Neural cell (in vitro differentiated cells): ENCODE results near the gene CCND1. TPM values are rescaled to one million over a fixed set of nuclear protein-coding genes. Genes with fewer than 3 reads are reported as not detected.

Experiments
- H2AFZ ChIP-seq: fragments of 200-600, 300-800 bp; sonication (generic), shearing (Covaris generic); 2 replicates; pipeline ENCODE4 v1.6.0; 2014; ENCODE audit warnings: low read depth, mild to moderate bottlenecking, antibody characterized with exemption, low read length, moderate library complexity
- H3F3A ChIP-seq: fragments of 200-600 bp; shearing (Covaris generic); 2 replicates; pipeline ENCODE4 v1.6.1; 2016; ENCODE audit warnings: mild to moderate bottlenecking, moderate library complexity, mixed read lengths, antibody characterized with exemption, low read length; ENCODE audit not compliant: insufficient read depth, poor library complexity, severe bottlenecking
- H3K27ac ChIP-seq: fragments of 200-600, 300-800 bp; sonication (generic), shearing (Covaris generic); 2 replicates; pipeline ENCODE4 v1.5.1; 2014; ENCODE audit warnings: mild to moderate bottlenecking, low read length, moderate library complexity
- H3K27me3 ChIP-seq: fragments of 300-800, 200-600 bp; sonication (generic), shearing (Covaris generic); 2 replicates; pipeline ENCODE4 v1.6.0; 2014; ENCODE audit warnings: mild to moderate bottlenecking, low read depth, low read length, moderate library complexity; ENCODE audit not compliant: insufficient read depth
- H3K36me3 ChIP-seq: fragments of 300-800, 200-600 bp; sonication (generic), shearing (Covaris generic); 2 replicates; pipeline ENCODE4 v1.5.1; 2014; ENCODE audit warnings: mild to moderate bottlenecking, antibody characterized with exemption, low read length, moderate library complexity; ENCODE audit not compliant: insufficient read depth
- H3K4me2 ChIP-seq: fragments of 300-800, 200-600 bp; sonication (generic), shearing (Covaris generic); 2 replicates; pipeline ENCODE4 v1.6.0; 2014; ENCODE audit warnings: mild to moderate bottlenecking, low read length
- H3K4me3 ChIP-seq: fragments of 300-800, 200-600 bp; sonication (generic), shearing (Covaris generic); 2 replicates; pipeline ENCODE4 v1.5.1; 2014; ENCODE audit warnings: mild to moderate bottlenecking, low read length, moderate library complexity
- H3K79me2 ChIP-seq: fragments of 200-600 bp; shearing (Covaris generic); replicated peaks from 2 replicates; pipeline ENCODE4 v1.6.0; 2014; ENCODE audit warnings: mild to moderate bottlenecking, low read length, moderate library complexity; ENCODE audit not compliant: insufficient read depth
- H3K9ac ChIP-seq: fragments of 300-800, 200-600 bp; sonication (generic), shearing (Covaris generic); 2 replicates; pipeline ENCODE4 v1.6.1; 2016; ENCODE audit warnings: mild to moderate bottlenecking, low read length, mixed read lengths
- H3K9me2 ChIP-seq: fragments of 200-600 bp; shearing (Covaris generic); 2 replicates; pipeline ENCODE4 v1.6.1; 2016; ENCODE audit warnings: mild to moderate bottlenecking, low read length, mixed read lengths; ENCODE audit not compliant: insufficient read depth
- H3K9me3 ChIP-seq: fragments of 200-600, 300-800 bp; sonication (generic), shearing (Covaris generic); 2 replicates; pipeline ENCODE4 v1.6.1; 2016; ENCODE audit warnings: mild to moderate bottlenecking, mixed run types, low read length, moderate library complexity, mixed read lengths
- H4K20me1 ChIP-seq: fragments of 200-600 bp; shearing (Covaris generic); 2 replicates; pipeline ENCODE4 v1.6.1; 2016; ENCODE audit warnings: mild to moderate bottlenecking, mixed run types; ENCODE audit not compliant: insufficient read depth
- CTCF ChIP-seq: fragments of 450-650 bp; IDR thresholded peaks from 2 replicates; pipeline ENCODE4 v1.5.1; 2014; ENCODE audit warnings: antibody characterized with exemption, mild to moderate bottlenecking, moderate library complexity; ENCODE audit not compliant: poor library complexity, severe bottlenecking
- EP300 ChIP-seq: fragments of 450-650 bp; conservative IDR thresholded peaks from 2 replicates; pipeline ENCODE4 v1.6.1; 2014; ENCODE audit warnings: antibody characterized with exemption, mild to moderate bottlenecking, moderate library complexity; ENCODE audit not compliant: poor library complexity, severe bottlenecking
- EZH2 ChIP-seq: fragments of 200-600, 300-800 bp; shearing (Covaris generic), sonication (generic); IDR thresholded peaks from 2 replicates; pipeline ENCODE4 v1.6.1; 2014; ENCODE audit warnings: antibody characterized with exemption, low read length, borderline replicate concordance, mild to moderate bottlenecking; ENCODE audit not compliant: insufficient read depth, poor library complexity, severe bottlenecking
- MXI1 ChIP-seq: fragments of 450-650 bp; conservative IDR thresholded peaks from 2 replicates; pipeline ENCODE4 v1.6.1; 2014; ENCODE audit warnings: antibody characterized with exemption, mild to moderate bottlenecking; ENCODE audit not compliant: poor library complexity, severe bottlenecking
- POLR2AphosphoS5 ChIP-seq: IDR thresholded peaks from 2 replicates; pipeline ENCODE4 v1.6.1; 2012
- RAD21 ChIP-seq: fragments of 450-650 bp; conservative IDR thresholded peaks from 2 replicates; pipeline ENCODE4 v1.6.1; 2014; ENCODE audit warnings: antibody characterized with exemption, mild to moderate bottlenecking, moderate library complexity
- SMC3 ChIP-seq: fragments of 450-650 bp; conservative IDR thresholded peaks from 2 replicates; pipeline ENCODE4 v1.6.1; 2014; ENCODE audit warnings: antibody characterized with exemption, mild to moderate bottlenecking, moderate library complexity; ENCODE audit not compliant: poor library complexity
- TAF1 ChIP-seq: IDR thresholded peaks from 2 replicates; pipeline ENCODE4 v1.6.1; 2012; ENCODE audit warnings: low read depth
- polyA plus RNA-seq: library from polyadenylated mRNA; depleted of rRNA; stranded (reverse); fragments of >200 nt; gene quantifications from 2 replicates; pipeline ENCODE4 v1.2.3, GENCODE V29; 2014
- TF ChIP-seq, protein P1 (sequence below): IDR thresholded peaks from 2 replicates; pipeline ENCODE4 v1.6.1; 2012; ENCODE audit warnings: borderline replicate concordance

Gene CCND1
- polyA plus RNA-seq, 1 donor from 2014 or later: 2.7 TPM

DNA sequence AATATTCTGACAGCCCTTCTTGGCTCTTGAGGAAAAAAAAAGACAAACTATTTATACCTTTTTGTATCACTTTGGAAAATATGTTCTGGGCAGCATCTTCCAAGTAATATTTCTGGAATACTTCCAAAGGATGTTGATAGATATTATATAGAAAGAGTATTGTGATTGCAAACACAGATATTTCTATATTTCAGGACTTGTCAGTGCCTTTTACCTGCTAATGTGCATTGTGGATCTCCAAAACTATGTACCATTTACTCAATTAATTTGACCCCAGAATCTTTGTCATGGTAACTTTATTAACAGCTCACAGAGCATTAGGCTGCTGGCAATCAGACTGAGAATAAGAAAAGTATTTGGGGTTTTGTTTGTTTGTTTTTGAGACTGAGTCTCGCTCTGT is 16.7 kb upstream of the CCND1 start:
- H3K9me2 ChIP-seq: no peaks in the 10 kb centered on the region
- no peak overlapping the region for H3K9ac ChIP-seq
- no peaks in the 10 kb centered on the region for H3K79me2 ChIP-seq
- no peak overlapping the region for H3K27ac ChIP-seq
- H3K4me2 ChIP-seq: no peak overlapping the region
- no peaks in the 10 kb centered on the region for H3K36me3 ChIP-seq
- H3K27me3 ChIP-seq: no peaks in the 10 kb centered on the region
- no peak for TF ChIP-seq EZH2
- TF ChIP-seq POLR2AphosphoS5: no peak
- TF ChIP-seq, protein P1, sequence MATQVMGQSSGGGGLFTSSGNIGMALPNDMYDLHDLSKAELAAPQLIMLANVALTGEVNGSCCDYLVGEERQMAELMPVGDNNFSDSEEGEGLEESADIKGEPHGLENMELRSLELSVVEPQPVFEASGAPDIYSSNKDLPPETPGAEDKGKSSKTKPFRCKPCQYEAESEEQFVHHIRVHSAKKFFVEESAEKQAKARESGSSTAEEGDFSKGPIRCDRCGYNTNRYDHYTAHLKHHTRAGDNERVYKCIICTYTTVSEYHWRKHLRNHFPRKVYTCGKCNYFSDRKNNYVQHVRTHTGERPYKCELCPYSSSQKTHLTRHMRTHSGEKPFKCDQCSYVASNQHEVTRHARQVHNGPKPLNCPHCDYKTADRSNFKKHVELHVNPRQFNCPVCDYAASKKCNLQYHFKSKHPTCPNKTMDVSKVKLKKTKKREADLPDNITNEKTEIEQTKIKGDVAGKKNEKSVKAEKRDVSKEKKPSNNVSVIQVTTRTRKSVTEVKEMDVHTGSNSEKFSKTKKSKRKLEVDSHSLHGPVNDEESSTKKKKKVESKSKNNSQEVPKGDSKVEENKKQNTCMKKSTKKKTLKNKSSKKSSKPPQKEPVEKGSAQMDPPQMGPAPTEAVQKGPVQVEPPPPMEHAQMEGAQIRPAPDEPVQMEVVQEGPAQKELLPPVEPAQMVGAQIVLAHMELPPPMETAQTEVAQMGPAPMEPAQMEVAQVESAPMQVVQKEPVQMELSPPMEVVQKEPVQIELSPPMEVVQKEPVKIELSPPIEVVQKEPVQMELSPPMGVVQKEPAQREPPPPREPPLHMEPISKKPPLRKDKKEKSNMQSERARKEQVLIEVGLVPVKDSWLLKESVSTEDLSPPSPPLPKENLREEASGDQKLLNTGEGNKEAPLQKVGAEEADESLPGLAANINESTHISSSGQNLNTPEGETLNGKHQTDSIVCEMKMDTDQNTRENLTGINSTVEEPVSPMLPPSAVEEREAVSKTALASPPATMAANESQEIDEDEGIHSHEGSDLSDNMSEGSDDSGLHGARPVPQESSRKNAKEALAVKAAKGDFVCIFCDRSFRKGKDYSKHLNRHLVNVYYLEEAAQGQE: no peak
- TF ChIP-seq MXI1: no peak
- no peak for TF ChIP-seq RAD21
- TF ChIP-seq EP300: no peak
- no peak for TF ChIP-seq CTCF
- no peak for TF ChIP-seq SMC3
- no peak for TF ChIP-seq TAF1
- H3K9me3 ChIP-seq: no peaks in the 10 kb centered on the region
- H3K4me3 ChIP-seq: no peak overlapping the region
- no peaks in the 10 kb centered on the region for H4K20me1 ChIP-seq
- H2AFZ ChIP-seq: no peak overlapping the region
- no peaks in the 10 kb centered on the region for H3F3A ChIP-seq

DNA sequence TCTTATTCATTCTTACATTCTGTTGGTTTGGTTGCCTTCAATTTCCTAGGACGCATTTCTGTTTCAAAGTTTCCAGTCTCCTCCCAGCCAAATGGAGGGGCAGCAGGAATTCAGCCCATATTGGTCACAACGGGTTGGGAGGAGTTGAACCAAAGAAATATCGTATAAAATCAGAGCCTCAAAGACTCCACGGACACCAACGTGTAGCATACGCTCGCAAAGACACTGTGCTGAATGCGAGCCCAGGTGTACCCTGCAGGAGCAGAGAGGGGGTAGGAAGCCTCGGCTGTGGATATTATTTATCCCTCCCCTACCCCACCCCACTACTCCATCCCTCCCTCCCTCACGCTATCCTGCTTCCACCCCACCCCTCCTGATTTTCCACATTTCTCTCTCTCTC is 15.5 kb upstream of the CCND1 start:
- H2AFZ ChIP-seq: no peak overlapping the region
- H3K9me2 ChIP-seq: no peaks in the 10 kb centered on the region
- H3K36me3 ChIP-seq: no peaks in the 10 kb centered on the region
- no peak overlapping the region for H3K9ac ChIP-seq
- H3K27ac ChIP-seq: no peak overlapping the region
- no peaks in the 10 kb centered on the region for H3K27me3 ChIP-seq
- no peak for TF ChIP-seq TAF1
- TF ChIP-seq, protein P1: no peak
- no peak for TF ChIP-seq EZH2
- no peaks in the 10 kb centered on the region for H3F3A ChIP-seq
- H3K9me3 ChIP-seq: no peaks in the 10 kb centered on the region
- no peaks in the 10 kb centered on the region for H4K20me1 ChIP-seq
- H3K79me2 ChIP-seq: no peaks in the 10 kb centered on the region
- H3K4me3 ChIP-seq: no peak overlapping the region
- H3K4me2 ChIP-seq: no peak overlapping the region
